ENCODE data around the gene ADGRD2. TPM values are rescaled to one million over a fixed set of nuclear protein-coding genes. Genes with fewer than 3 reads are reported as not detected.

ADGRD2 gene
- total RNA-seq = 1 to 10 TPM; 1.0 to 4.0 TPM

GRCh38 chr9:124450241-124450924, at the start of gene ADGRD2:
Gene ADGRD2, plus strand, starts transcription at chr9:124450451. Its CDS starts 1,216 bp downstream, at chr9:124451667.
- peak within 1 kb of the TSS in 1 of 2 donors; percentile 8 for H3K4me3 ChIP-seq
- H3K4me1 ChIP-seq (replicated peaks) = no peaks in the 10 kb centered on the region
- TF ChIP-seq CTCF (IDR thresholded peaks at IDR 0.05) (no peak), POLR2A (IDR thresholded peaks at IDR 0.05) (no peak), POLR2AphosphoS5 (IDR thresholded peaks at IDR 0.05) (no peak)
- 4% methylated on average over 41 of the region's 41 CpGs for WGBS
- H3K9me3 ChIP-seq = no peaks in the 10 kb centered on the region
- DNase-seq (ENCODE audit: low spot score) = peak; percentile 13
- H3K27ac ChIP-seq = no peak within 1 kb of the TSS
- H3K27me3 ChIP-seq (replicated peaks; ENCODE audit: insufficient read depth) = peaks cover 15% of the 10 kb centered on the region
- intact Hi-C loops (cut with DNase I) = no loop called here
- no peaks in the 10 kb centered on the region for H3K36me3 ChIP-seq

- Histone ChIP-seq H3K4me1 (replicated peaks) (peaks cover 9% of the 10 kb centered on the region), H3K27ac (no peak overlapping the region), H3K4me3 (no peak overlapping the region), H3K9me3 (no peaks in the 10 kb centered on the region), H3K36me3 (peaks cover 0 to 6% of the 10 kb centered on the region in 2 donors), H3K27me3 (replicated peaks; ENCODE audit: insufficient read depth) (no peaks in the 10 kb centered on the region)
- no peak for DNase-seq (ENCODE audit: low spot score)
- TF ChIP-seq POLR2AphosphoS5 (IDR thresholded peaks at IDR 0.05) = no peak
- no peak for TF ChIP-seq CTCF (IDR thresholded peaks at IDR 0.05)
- TF ChIP-seq POLR2A (IDR thresholded peaks at IDR 0.05) = no peak
- intact Hi-C loops (cut with DNase I) = no loop called here
- WGBS = 93% methylated on average over 4 of the region's 4 CpGs
These were observed 47.0 kb upstream of the ADGRD2 start for GRCh38 chr9:124403246-124403645.

GRCh38 chr9:124409410-124409809, 40.8 kb upstream of the ADGRD2 start:
- peaks cover 3% of the 10 kb centered on the region for H3K4me1 ChIP-seq (replicated peaks)
- TF ChIP-seq CTCF (IDR thresholded peaks at IDR 0.05) (no peak), POLR2AphosphoS5 (IDR thresholded peaks at IDR 0.05) (no peak), POLR2A (IDR thresholded peaks at IDR 0.05) (no peak)
- no peak for DNase-seq (ENCODE audit: low spot score)
- 70% methylated on average over 3 of the region's 3 CpGs for WGBS
- no peaks in the 10 kb centered on the region for H3K27me3 ChIP-seq (replicated peaks; ENCODE audit: insufficient read depth)
- H3K9me3 ChIP-seq = no peaks in the 10 kb centered on the region
- no peak overlapping the region for H3K4me3 ChIP-seq
- intact Hi-C loops (cut with DNase I) = no loop called here
- peaks cover 0 to 6% of the 10 kb centered on the region in 2 donors for H3K36me3 ChIP-seq
- no peak overlapping the region for H3K27ac ChIP-seq

GRCh38 chr9:124410321-124410913, 39.8 kb upstream of the ADGRD2 start:
- Histone ChIP-seq H3K27ac (no peak overlapping the region), H3K4me1 (replicated peaks) (peaks cover 3% of the 10 kb centered on the region), H3K27me3 (replicated peaks; ENCODE audit: insufficient read depth) (no peaks in the 10 kb centered on the region), H3K4me3 (no peak overlapping the region), H3K9me3 (no peaks in the 10 kb centered on the region), H3K36me3 (no peaks in the 10 kb centered on the region)
- TF ChIP-seq POLR2AphosphoS5 (IDR thresholded peaks at IDR 0.05) (no peak), CTCF (IDR thresholded peaks at IDR 0.05) (peak in 1 of 4 experiments; percentile 31)
- intact Hi-C loops (cut with DNase I) = loop anchor here (10.0 kb wide), 1 partner anchor 534 kb away; the partner anchor contains the start of gene GOLGA1
- WGBS = 65% methylated on average over 3 of the region's 3 CpGs
- no peak for DNase-seq (ENCODE audit: low spot score)
